Peyer's patch (tissue), 4 donors: Measurements from ENCODE around the gene IL1RAPL1.

ENCODE experiments used
- CTCF ChIP-seq, 6 experiments: fragments of 450-650 bp in 4 of 6; fragments of 200-600 bp in 2 of 6; sonication (generic) in 1 of 6; IDR thresholded peaks; one replicate each; pipeline ENCODE4 v1.5.1; 2017 to 2019; ENCODE audit warnings: antibody characterized with exemption in 6 of 6, mild to moderate bottlenecking in 3 of 6, moderate library complexity in 1 of 6
- POLR2A ChIP-seq, 2 donors: fragments of 450-650 bp; IDR thresholded peaks; one replicate each; pipeline ENCODE4 v1.5.1; 2017; ENCODE audit warnings: antibody characterized with exemption in 2 of 2, mild to moderate bottlenecking in 2 of 2, moderate library complexity in 2 of 2

- TF ChIP-seq CTCF (IDR thresholded peaks at IDR 0.05): no peak
- TF ChIP-seq POLR2A (IDR thresholded peaks at IDR 0.05): no peak
Observed at GRCh38 chrX:28969126-28969525, 381.9 kb downstream of the IL1RAPL1 start.
